A673 (cell line): ENCODE data around the gene NINJ1. TPM values are rescaled to one million over a fixed set of nuclear protein-coding genes. Genes with fewer than 3 reads are reported as not detected.

ENCODE experiments used
- BruUV-seq: library from RNA; stranded (reverse); fragments of 400-500 nt; replicated peaks from 2 replicates; lab custom pipeline; 2021; lab: Mats Ljungman, UMichigan
- CTCF ChIA-PET: fragments of 300-600 bp; sonication (Branson Sonifier 250); formaldehyde crosslinking; loops from one replicate; lab custom pipeline; 2022; ENCODE audit warnings: antibody characterized with exemption; lab: Charles Lee
- POLR2A ChIA-PET: fragments of 300-600 bp; sonication (Branson Sonifier 250); formaldehyde crosslinking; loops from one replicate; lab custom pipeline; 2022; ENCODE audit warnings: antibody characterized with exemption; ENCODE audit not compliant: low non-redundant PET; lab: Charles Lee
- DNase-seq: peaks from one replicate; pipeline ENCODE4 v3.0.0-alpha.2; 2015; ENCODE audit warnings: low spot score
- H3K27ac ChIP-seq: fragments of 200-600 bp; sonication (generic); 2 replicates; pipeline ENCODE4 v1.5.1; 2016; ENCODE audit warnings: mixed run types, low read depth, mild to moderate bottlenecking, mixed read lengths, antibody characterized with exemption, low read length; ENCODE audit not compliant: poor library complexity, severe bottlenecking
- H3K27me3 ChIP-seq: fragments of 200-600 bp; sonication (generic); replicated peaks from 2 replicates; pipeline ENCODE4 v1.6.1; 2017; ENCODE audit warnings: mixed run types, low read depth, mild to moderate bottlenecking, mixed read lengths, antibody characterized with exemption, low read length; ENCODE audit not compliant: insufficient read depth, poor library complexity
- H3K36me3 ChIP-seq: fragments of 200-600 bp; sonication (generic); 2 replicates; pipeline ENCODE4 v1.6.1; 2016; ENCODE audit warnings: mixed run types, mild to moderate bottlenecking, mixed read lengths, antibody characterized with exemption, low read length; ENCODE audit not compliant: insufficient read depth, poor library complexity, severe bottlenecking
- H3K4me1 ChIP-seq: fragments of 200-600 bp; sonication (generic); 2 replicates; pipeline ENCODE4 v1.6.1; 2017; ENCODE audit warnings: mixed run types, mild to moderate bottlenecking, mixed read lengths, antibody characterized with exemption, low read length; ENCODE audit not compliant: insufficient read depth, poor library complexity, severe bottlenecking
- H3K4me3 ChIP-seq: fragments of 200-600 bp; sonication (generic); 2 replicates; pipeline ENCODE4 v1.5.1; 2016; ENCODE audit warnings: low read depth, mixed run types, mild to moderate bottlenecking, mixed read lengths, low read length; ENCODE audit not compliant: poor library complexity, severe bottlenecking
- H3K9me3 ChIP-seq: fragments of 200-600 bp; sonication (generic); 2 replicates; pipeline ENCODE4 v1.6.1; 2016; ENCODE audit warnings: mixed run types, low read depth, mild to moderate bottlenecking, mixed read lengths, antibody characterized with exemption, low read length; ENCODE audit not compliant: poor library complexity, severe bottlenecking
- CTCF ChIP-seq: fragments of 300-800, 200-600 bp; sonication (generic); conservative IDR thresholded peaks from 2 replicates; pipeline ENCODE4 v1.5.1; 2017; ENCODE audit warnings: low read depth, mild to moderate bottlenecking, antibody characterized with exemption, low read length, moderate library complexity, mixed read lengths
- EZH2 ChIP-seq: fragments of 200-600 bp; sonication (generic); IDR thresholded peaks from 2 replicates; pipeline ENCODE4 v1.6.1; 2017; ENCODE audit warnings: borderline replicate concordance, low read depth, mild to moderate bottlenecking, mixed read lengths, antibody characterized with exemption, low read length; ENCODE audit not compliant: poor library complexity, severe bottlenecking
- intact Hi-C: fragments of 100-400 bp; cut with micrococcal nuclease; formaldehyde crosslinking; loops from one replicate; pipeline ENCODE4 v1.10.0; 2022; ENCODE audit not compliant: unreplicated experiment
- total RNA-seq: library from RNA; stranded (reverse); gene quantifications from 2 replicates; pipeline ENCODE4 v1.2.3, GENCODE V29; 2021

Gene NINJ1
- total RNA-seq, 1 experiment from 2014 or later, result 9.2 TPM

GRCh38 chr9:93129691-93130500 is 4.2 kb downstream of the NINJ1 start:
- Histone ChIP-seq H3K9me3 (no peaks in the 10 kb centered on the region), H3K4me1 (peaks cover 10% of the 10 kb centered on the region), H3K4me3 (no peak overlapping the region), H3K36me3 (no peaks in the 10 kb centered on the region), H3K27ac (no peak overlapping the region), H3K27me3 (no peaks in the 10 kb centered on the region)
- CTCF ChIA-PET, result no interaction called here
- POLR2A ChIA-PET, result interaction anchor here (0.6 kb wide), 1 partner anchor 686 kb away, joined by 3 read pairs; no protein-coding TSS in a partner anchor
- intact Hi-C loops, result no loop called here
- no peak for DNase-seq
- TF ChIP-seq CTCF (no peak), EZH2 (no peak)
- BruUV-seq, result no TSS peak

GRCh38 chr9:93129286-93129685 is 4.8 kb downstream of the NINJ1 start:
- DNase-seq, result no peak
- H3K36me3 ChIP-seq, result no peaks in the 10 kb centered on the region
- H3K9me3 ChIP-seq, result no peaks in the 10 kb centered on the region
- no peak overlapping the region for H3K4me3 ChIP-seq
- intact Hi-C loops, result no loop called here
- no peak for TF ChIP-seq CTCF
- TF ChIP-seq EZH2, result no peak
- POLR2A ChIA-PET, result interaction anchor here (0.6 kb wide), 1 partner anchor 687 kb away, joined by 3 read pairs; no protein-coding TSS in a partner anchor
- no TSS peak for BruUV-seq
- H3K4me1 ChIP-seq, result peaks cover 7% of the 10 kb centered on the region
- CTCF ChIA-PET, result no interaction called here
- H3K27ac ChIP-seq, result no peak overlapping the region
- no peaks in the 10 kb centered on the region for H3K27me3 ChIP-seq

- Histone ChIP-seq H3K27ac (no peak overlapping the region), H3K9me3 (no peaks in the 10 kb centered on the region), H3K4me3 (no peak overlapping the region), H3K4me1 (peaks cover 7% of the 10 kb centered on the region), H3K36me3 (no peaks in the 10 kb centered on the region), H3K27me3 (no peaks in the 10 kb centered on the region)
- POLR2A ChIA-PET, result interaction anchor here (0.6 kb wide), 1 partner anchor 687 kb away, joined by 3 read pairs; no protein-coding TSS in a partner anchor
- intact Hi-C loops, result no loop called here
- DNase-seq, result no peak
- CTCF ChIA-PET, result no interaction called here
- BruUV-seq, result no TSS peak
- TF ChIP-seq EZH2 (no peak), CTCF (no peak)
Measured at GRCh38 chr9:93128715-93129224, 5.3 kb downstream of the NINJ1 start.
